HTR-8/SVneo (cell line): ENCODE results near the gene ANGEL1.

Source experiments
- DNase-seq: peaks from one replicate; pipeline ENCODE4 v3.0.0; 2011; ENCODE audit warnings: low spot score, mixed read lengths; ENCODE audit not compliant: insufficient read length
- FAIRE-seq: peaks from 2 replicates; lab custom pipeline; 2011; peaks lifted over from hg19 to GRCh38; lab: Jason Lieb, UNC

ANGEL1 gene

GRCh38 chr14:76780875-76781647 is 31.6 kb downstream of the ANGEL1 start:
- FAIRE-seq (peak; percentile 89), DNase-seq (no peak)

DNA sequence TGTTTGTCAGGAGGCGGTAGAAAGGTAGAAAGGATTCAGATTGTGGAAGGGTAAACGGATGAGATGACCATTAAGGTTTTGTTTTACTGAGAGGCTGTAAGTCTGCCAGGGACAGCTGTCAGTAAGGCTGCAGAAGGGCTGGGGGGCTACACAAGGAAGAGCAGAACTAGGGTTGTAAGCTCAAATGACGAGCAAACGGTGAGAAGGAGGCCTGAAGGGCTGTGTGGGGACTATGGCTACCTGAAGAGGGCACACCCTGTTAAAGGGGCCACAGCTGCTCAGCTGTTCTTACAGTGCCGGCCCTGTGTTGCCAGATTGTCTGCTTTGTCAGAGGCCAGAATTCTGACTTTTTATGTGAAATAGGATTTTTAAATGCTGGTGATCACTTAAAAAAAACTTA is 32.3 kb downstream of the ANGEL1 start:
- DNase-seq (no peak), FAIRE-seq (peak; percentile 70)

GRCh38 chr14:76780058-76780345 is 32.7 kb downstream of the ANGEL1 start:
- DNase-seq = no peak
- FAIRE-seq = no peak

DNA sequence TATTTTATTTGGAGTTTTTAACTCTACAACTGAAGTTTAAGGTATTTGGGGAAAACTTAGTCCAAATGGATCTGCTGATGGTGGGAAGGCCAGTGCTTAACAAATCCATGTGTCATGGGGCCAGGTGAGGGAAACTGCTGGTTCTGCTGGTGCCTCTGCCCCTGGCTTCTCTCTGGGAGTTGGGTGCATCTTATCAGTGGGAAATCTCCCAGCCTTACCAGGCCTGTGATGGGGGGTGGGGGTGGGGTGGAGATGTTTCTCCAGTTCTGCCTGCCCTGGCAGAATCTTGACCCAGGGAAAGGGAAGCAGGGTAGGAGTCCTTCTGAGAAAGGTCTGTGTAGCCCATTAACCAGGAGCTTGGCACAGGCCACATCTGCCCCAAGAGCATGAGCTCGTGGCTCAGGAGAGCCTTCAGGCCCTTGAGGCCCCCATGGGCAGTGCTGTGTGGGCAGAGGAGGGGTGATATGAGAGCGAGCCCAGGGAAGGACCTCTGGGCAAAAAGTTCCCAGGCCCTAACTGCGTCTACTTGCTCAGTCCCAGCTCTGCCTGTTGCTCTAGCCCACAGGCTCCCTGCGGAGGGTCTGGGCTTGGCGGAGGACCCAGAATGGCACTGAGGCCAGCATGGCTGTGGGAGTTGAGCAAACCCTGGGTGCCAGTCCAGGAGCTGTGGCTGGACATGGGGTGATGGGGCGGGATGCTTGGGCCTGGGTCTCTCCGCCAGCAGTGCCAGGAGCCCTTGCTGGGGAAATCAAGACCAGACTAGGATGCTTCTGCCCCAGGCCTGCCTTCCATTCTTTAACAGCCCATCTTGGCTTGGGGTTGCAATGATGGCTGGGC is 33.2 kb downstream of the ANGEL1 start:
- DNase-seq = no peak
- no peak for FAIRE-seq

DNA sequence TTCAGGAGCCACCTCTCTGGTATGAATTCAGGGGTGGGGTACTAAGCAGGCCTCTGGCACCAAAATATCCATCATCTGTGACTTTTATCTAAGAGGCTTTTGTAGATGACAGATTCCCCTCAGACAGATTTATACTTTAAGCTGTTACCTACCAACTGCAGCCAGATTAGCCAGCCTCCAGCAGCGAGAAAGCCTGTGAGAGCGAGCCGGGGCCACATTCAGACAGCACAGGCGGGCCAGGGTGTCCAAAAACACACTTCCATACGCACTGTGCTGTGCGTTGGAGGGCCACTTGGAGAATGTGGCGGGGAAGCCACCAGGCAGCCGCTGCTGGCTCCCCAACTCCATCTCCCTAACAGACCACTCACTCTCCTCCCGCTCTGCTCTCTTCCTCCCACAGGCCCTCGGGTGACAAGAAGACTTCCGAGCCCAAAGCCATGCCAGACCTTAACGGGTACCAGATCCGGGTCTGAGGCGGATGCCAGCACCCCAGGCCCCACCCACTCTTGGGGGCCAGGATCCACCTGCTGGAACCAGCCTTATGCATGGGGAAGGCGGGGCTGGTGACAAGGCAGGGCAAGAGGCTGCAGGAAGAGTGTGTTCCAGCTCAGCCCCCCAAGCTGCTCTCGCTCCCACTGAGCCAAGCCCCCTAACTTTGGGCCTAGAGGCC is 34.0 kb downstream of the ANGEL1 start:
- DNase-seq (no peak), FAIRE-seq (no peak)

DNA sequence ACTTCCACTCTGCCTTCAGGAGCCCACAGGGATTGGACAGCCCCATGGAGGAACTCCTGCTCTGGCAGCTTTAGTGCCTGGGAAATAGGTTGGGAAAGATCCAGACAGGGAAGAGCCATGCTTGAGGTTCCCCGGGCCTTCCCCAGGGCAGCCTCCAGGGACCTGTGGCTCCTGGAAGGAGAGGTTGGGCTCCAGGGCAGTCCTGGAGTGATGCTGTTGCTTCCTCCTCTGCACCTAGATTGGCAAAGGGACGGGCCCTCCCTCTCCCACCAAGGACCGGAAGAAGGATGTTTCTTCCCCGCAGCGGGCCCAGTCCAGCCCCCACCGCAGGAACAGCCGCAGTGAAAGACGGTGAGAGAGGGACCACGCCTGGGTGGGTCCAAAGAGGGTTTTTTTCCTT is 35.0 kb downstream of the ANGEL1 start:
- FAIRE-seq (no peak), DNase-seq (no peak)

GRCh38 chr14:76776428-76777251 is 36.0 kb downstream of the ANGEL1 start:
- FAIRE-seq (peak; percentile 40), DNase-seq (no peak)

DNA sequence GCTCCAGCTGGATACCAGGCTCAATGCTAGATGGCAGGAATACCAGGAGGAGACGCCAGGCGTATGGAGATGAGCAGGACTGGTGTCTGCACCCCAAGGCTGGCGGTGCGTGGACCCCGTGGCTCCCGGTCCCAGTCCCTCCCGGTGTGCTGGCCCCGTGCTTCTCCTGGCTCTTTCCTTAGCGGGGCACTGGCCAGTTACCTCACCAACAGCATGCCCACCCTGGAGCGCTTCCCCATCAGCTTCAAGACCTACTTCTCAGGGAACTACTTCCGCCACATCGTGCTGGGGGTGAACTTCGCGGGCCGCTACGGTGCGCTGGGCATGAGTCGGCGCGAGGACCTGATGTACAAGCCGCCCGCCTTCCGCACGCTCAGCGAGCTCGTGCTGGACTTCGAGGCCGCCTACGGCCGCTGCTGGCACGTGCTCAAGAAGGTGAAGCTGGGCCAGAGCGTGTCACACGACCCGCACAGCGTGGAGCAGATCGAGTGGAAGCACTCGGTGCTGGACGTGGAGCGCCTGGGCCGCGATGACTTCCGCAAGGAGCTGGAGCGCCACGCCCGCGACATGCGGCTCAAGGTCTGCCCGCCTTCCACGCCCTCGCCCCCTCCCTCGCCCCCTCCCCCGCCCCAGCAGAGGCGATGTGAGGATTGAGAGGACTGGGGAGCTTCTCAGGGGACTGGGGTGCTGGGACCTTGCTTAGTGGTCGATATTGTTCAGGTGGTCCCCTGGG is 36.8 kb downstream of the ANGEL1 start:
- peak; percentile 28 for FAIRE-seq
- DNase-seq = no peak

- FAIRE-seq (peak; percentile 48), DNase-seq (no peak)
Measured at GRCh38 chr14:76774821-76775694, 37.6 kb downstream of the ANGEL1 start.

DNA sequence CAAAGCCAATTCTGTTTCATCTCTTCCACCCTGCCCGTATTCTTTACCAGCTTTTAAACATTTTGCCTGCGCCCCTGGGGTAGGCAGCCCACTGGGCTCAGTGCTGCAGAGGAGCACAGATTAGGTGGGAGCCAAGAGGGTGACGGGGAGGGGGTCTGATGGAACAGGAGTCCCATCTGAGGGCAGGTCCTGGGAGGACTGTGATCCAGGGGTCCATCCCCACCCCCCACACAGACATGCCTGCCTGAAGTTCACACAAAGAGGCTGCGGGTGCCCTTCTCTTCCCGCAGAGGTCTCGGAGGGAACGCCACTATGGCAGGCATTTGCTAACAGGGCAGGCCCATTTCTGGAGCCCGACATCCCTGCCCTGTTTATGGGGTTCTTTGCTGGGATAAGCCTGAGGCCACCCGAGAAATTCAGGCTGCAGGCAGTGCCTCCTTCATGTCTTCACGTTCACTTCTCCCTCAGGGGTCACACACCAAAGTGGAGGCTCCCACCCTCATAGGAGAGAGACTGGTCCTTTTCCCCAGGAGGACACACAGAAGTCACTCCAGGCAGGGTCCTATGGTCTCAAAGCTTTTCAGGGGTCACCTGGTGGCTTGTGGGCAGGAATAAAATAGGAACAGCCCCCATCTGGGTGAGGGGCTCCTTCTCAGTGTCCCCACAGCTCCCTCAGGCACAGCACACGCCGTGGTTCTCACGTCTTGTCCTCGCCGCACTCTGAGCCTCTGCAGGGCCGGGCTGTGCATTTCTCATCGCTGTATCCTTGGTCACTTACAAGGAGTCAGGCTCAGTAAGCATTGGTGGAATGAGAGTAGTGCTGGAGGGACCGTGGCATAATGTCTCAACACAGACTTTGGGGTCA is 38.5 kb downstream of the ANGEL1 start:
- DNase-seq (no peak), FAIRE-seq (peak; percentile 77)

- DNase-seq (peak; percentile 93), FAIRE-seq (peak; percentile 91)
Measured at GRCh38 chr14:76773188-76773885, 39.3 kb downstream of the ANGEL1 start.

DNA sequence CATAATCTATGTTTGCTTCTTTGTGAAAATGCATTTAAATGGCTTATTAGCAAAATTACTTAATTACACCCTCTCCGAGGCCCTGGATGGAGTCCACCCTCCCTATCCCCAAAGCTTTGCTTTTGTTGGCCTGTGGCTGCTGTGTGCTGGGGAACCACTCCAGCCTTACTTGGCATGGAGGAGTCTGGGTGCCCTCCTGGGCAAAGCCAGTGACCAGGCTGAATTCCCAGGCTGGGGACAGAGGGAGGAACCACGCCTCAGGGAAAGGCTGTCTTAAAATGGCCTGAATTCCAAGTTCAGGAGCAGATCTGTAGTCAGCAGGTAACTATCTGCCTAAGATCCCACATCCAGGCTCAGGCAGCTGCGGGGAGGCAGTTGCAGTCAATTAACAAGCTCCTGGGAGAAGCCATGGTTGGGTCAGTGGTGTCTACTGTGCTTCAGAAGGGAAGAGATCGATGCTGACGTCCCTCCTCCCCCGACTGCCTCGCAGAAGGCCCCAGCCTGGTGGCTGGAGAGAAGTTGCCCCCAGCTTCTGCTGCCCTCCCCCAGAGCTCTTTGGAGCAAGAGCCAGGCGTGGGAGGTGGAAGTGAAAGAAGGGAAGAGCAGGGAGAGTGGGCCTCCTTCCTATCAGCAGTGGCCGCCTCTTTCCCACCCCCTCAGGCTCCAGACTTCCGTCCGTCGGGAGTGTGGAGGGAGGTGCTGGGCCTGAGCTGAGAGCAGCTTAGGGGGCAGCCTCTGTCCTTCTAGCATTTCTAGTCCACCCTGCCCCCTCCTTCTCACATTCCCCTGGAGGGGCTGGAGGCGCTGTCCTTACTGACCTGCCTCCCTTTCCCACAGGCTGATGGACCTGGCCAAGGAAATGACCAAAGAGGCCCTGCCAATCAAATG is 40.1 kb downstream of the ANGEL1 start:
- FAIRE-seq = peak; percentile 99
- DNase-seq = peak; percentile 97

GRCh38 chr14:76771437-76771980 is 41.2 kb downstream of the ANGEL1 start:
- no peak for FAIRE-seq

DNA sequence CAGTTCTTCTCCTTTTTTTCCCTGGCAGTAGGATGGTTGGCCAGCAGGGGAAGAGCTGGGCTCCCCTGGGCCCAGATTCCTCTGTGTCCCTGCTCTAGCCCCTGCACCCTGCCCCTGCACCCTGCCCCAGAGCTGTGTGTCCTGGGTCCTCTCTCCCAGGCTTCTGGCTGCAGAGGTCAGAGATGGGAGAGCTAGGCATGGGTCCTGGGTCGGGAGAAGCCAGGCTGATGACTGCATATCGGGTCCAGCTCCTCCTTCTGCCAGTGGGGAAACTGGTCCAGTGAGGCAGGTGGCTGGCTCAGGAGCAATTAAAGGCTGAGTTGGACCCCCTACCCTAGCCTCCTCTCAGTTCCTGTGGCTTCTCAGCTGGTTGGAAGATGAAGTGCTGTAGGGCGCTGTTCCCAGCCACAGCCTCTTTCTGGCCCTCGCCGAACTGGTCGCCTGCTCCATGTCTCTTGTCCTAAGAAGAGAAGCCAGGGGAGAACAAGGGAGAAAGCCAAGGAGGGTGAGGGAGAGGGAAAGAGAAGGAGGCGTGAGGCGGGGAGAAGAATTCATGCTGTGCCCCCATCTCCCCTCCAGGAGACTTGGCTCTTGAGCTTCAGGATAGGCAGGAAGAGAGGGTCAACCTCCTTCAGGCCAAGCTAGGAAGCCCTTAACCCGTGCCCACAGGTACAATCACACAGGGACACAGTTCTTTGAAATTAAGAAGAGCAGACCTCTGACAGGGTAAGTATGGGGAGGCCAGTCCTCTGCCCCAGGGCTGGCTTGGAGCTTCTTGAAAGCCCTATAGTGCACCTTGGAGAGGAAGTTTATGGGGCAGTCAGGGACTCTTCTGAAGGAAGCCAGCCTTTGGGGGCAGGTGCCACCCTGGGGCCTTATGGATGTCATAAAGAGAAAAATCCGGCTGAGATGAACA is 41.9 kb downstream of the ANGEL1 start:
- no peak for FAIRE-seq

More at GRCh38 chr14:76771437-76771980, 41.2 kb downstream of the ANGEL1 start:
- no peak for DNase-seq

More for the DNA sequence above, 41.9 kb downstream of the ANGEL1 start:
- DNase-seq = no peak
